Activated CD8-positive, alpha-beta memory T cell treated with anti-CD3 and anti-CD28 coated beads, Interleukin-2, amount 50 U/mL, for 48 hours (primary cell): ENCODE measurements around the gene MRPL49.
A peak's percentile ranks its signal among the peaks of the same experiment; 100 is the strongest.
"Not testable (repeated sequence)": the region's sequence is repeated elsewhere in the genome, so short reads cannot be mapped to it uniquely, and the experiment has no call there.

Experiments used
- DNase-seq: peaks from one replicate; pipeline ENCODE4 v3.0.0-alpha.2; 2020

The MRPL49 gene

DNA sequence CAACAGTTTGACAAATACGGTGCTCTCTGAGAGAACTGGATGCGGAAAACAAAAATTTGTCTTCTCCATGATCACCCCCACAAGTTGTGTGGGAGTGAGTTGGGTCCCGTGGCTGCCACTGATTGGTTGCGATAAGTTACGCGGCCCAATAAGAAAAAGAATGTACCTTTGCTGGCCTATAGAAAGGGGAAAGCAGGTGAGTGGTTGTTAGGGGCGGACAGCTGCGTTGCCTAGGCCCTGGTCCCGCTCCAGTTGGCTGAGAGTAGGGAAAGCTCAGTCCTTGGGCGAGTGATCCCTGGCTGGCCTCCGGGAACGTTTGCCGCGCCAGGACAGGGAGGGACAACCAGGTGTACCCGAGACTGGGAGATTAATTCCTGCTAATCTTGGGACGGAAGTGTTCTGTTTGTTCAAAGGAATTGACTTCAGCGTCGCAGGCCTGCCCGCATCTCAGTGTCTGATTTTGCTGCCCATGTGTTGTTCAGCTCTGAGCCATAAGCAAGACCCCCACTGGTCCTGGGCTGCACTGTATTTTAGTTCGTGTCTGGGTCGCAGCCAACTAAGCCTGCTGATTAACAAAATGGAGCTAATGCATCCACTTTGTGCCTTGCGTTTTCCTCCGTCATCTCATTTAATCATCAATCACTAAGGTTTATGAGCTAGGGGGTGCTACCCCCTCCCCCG is 13.0 kb downstream of the MRPL49 start:
- DNase-seq = peak; percentile 85

DNA sequence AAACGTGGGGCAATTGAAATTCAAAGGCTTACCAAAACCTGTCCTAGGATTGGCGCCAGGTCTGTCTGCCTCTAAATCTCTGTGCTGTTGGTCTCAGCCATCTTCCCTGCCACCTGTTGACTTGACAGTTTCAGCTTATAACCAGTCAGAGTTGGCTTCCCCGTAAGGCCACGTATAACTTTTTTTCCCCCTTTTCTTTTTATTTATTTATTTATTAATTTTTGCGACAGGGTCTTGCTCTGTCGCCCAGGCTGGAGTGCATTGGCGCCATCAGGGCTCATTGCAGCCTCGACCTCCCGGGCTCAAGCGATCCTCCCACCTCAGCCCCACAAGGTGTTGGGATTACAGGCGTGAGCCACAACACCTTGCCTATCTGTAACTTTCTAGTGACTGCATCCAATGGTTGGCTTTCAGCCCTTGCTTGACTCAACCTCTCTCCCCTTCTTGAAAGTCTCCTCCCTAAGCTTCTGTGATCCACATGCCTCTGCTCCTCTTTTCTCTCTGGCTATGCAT is 13.6 kb downstream of the MRPL49 start:
- no peak for DNase-seq

- no peak for DNase-seq
Measured at GRCh38 chr11:65136515-65137096, 14.5 kb downstream of the MRPL49 start.

DNA sequence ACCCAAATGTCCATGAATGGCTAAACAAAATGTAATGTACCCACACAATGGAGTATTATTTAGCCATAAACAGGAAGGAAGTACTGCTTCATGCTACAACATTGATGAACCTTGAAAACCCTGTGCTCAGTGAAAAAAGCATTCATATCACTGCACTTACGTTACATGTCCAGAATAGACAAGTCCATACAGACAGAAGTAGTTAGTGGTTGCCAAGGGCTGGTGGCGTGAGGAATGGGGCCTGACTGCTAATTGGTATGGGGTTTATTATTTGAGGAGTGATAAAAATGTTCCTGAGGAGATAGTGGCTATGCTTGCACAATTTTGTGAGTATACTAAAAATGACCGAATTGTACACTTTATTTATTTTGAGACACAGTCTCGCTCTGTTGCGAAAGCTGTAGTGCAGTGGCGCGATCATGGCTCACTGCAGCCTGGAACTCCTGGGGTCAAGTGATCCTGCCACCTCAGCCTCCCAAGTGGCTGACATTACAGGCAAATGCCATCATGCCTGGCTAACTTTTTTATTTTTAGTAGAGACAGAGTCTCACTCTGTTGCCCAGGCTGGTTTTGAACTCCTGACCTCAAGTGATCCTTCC is 19.9 kb downstream of the MRPL49 start:
- DNase-seq = no peak

GRCh38 chr11:65147352-65148075 is 25.4 kb downstream of the MRPL49 start:
- DNase-seq = no peak

DNA sequence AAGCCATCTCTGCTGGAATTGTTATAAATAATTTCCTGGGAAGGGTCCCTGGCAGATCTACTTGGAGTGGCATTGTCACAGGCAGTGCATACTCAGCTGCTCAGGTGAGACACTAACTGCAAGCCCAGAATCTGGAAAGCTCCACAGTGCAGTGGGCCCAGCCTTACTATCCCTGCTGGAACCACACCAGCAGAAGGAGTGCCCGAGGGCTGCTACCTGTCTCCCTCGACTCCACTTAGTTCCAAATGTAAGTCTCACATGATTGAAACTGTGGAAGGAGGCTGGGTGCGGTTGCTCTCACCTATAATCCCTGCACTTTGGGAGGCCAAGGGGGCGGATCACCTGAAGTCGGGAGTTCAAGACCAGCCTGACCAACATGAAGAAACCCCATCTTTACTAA is 26.5 kb downstream of the MRPL49 start:
- no peak for DNase-seq

GRCh38 chr11:65150131-65150508 is 28.0 kb downstream of the MRPL49 start:
- DNase-seq = not testable (repeated sequence)

DNA sequence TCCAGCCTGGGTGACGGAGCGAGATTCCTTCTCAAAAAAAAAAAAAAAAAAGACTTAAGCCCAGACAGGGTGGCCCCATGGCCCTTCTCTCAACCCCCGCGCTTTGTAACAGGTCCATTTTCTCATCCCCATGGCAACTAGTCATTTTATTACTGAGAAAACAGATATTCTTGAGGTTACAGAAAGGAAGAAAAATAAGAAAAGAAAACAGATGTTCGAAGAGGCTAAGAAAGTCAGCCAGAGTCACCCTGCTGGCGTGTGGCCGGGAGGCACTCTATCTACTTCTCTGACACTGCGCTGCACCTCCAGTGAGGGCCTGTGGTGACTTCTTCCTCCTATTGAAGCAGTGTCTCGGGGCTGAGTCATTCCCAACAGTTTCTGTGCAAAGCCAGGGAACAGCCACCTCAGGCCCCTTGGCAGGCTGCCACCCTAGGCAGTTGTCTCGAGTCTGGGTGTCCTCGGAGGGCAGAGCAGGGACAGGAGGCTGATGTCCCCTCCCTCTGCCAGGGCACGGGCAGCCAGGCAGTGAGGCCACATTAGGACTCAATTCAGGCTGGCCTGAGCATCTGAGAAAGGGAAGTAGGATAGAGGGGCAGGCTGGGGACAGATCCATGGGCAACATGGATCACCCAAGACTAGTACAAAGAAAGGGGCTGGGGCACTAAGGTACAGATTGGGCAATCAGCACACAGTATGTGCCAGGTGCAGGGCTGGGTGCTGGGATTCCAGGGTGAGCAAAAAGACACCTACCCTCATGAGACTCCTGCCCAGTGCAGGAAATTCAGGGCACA is 28.6 kb downstream of the MRPL49 start:
- DNase-seq = peak; percentile 72

DNA sequence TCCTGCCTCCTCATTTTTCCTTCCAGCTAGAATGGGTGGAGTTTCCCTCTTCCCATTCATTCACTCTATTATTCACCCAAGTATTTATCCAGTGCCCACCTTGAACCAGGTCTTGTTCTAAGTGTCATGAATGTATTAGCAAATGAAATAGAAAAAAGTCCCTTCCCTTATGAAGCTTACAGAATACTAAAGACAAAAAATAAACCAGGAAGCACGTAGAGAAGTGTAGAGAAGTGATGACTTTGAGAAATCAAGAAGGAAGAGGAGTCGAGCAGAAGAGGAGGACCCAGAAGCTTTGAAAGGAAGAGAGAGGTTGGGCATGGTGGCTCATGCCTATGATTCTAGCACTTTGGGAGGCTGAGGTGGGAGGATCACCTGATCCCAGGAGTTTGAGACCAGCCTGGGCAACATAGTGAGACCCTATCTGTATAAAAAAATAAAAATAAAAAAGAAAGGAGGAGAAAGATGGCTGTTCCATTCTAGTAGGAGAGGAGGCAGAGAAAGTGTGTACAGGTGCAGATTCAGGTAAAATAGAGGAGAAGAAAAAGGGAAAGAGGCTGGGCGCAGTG is 29.3 kb downstream of the MRPL49 start:
- DNase-seq = no peak

GRCh38 chr11:65152122-65152521 is 30.0 kb downstream of the MRPL49 start:
- DNase-seq = no peak

DNA sequence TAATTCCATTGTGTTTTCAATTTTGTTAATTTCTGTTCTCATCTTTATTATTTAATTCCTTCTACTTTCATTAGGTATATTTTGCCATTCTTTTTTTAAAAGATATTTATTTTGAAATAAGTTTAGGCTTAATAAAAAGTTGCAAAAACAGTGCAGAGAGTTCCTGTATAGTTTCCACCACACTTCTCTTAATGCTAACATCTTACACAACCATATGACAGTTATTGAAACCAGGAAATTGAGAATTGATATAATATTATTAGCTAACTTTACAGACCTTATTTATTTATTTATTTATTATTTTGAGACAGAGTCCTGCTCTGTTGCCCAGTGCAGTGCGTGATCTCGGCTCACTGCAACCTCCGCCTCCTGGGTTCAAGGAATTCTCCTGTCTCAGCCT is 34.1 kb downstream of the MRPL49 start:
- no peak for DNase-seq

DNA sequence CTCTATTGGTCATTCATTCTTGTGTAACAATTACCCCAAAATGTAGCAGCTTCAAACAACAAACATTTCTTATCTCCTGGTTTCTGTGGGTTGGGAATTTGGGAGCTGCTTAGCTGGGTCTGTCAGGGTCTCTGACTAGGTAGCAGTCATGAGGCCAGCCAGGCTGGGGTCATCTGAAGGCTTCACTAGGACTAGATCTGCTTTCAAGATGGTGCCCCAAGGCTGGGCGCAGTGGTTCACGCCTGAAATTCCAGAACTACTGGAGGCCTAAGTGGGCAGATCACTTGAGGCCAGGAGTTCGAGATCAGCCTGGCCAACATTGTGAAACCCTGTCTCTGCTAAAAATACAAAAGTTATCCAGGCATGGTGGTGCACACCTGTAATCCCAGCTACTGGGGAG is 34.8 kb downstream of the MRPL49 start:
- DNase-seq = no peak

- DNase-seq = no peak
Measured at GRCh38 chr11:65157336-65157735, 35.2 kb downstream of the MRPL49 start.

- DNase-seq = no peak
Measured at GRCh38 chr11:65159012-65159411, 36.9 kb downstream of the MRPL49 start.

GRCh38 chr11:65160643-65161042 is 38.5 kb downstream of the MRPL49 start:
- no peak for DNase-seq

DNA sequence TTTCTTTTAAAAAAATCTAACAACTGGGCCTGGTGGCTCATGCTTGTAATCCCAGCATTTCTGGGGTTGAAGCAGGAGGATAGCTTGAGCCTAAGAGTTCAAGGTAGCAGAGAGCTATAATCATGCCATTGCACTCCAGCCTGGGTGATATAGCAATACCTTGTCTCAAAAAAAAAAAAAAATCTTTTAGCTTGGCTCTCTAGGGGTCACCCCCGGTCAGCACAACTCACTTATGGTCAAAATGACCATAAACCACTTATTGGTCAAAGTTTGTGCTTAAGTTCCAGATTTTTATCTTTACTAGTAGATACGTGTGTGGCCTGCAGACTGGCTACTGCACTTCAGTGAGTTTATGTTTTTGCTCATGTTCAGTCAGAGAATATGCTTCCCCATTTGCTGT is 41.6 kb downstream of the MRPL49 start:
- no peak for DNase-seq

DNA sequence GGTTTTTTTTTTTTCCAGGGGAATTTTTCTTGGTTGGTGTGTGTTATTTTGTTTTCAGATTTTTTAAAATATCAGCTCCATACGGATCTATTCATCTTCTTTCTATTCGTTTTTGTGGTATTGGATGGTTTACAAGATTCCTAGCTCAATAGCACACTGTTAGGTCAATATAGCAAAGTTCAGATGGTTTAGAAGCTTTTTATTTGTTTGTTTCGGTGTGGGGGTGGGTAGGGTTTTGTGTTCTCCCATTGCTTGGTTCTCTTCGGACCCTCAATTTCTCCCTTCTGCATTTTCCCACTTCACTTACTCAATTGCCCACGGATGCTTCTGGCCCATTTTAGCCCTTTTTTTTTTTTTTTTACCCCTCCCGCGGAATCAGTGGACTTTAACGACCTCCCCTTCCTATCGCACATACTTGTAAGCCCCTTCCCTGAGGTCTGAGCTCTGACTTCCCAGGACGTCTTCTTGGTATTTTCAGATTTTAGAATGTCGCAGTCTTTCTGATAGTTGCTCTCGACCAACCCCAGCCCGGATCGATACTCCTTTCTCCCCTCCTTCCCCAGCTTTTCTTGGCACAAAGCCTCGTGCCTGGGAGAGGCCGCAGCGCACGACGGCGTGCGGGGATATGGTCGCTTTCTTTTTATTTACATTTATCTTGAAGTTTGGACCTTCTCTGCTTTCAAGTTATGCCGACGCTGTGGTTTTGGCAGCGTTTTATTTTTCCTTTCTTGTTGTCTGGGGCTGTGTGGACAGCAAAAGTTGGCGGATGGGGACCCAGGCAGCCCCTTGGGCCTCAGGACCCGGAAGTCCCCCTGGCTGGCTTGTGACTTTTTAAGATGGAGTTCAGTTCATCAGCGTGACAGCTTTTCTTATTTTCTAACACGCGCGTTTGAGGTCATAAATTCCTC is 43.5 kb downstream of the MRPL49 start:
- no peak for DNase-seq

GRCh38 chr11:65166893-65167292 is 44.8 kb downstream of the MRPL49 start:
- no peak for DNase-seq

DNA sequence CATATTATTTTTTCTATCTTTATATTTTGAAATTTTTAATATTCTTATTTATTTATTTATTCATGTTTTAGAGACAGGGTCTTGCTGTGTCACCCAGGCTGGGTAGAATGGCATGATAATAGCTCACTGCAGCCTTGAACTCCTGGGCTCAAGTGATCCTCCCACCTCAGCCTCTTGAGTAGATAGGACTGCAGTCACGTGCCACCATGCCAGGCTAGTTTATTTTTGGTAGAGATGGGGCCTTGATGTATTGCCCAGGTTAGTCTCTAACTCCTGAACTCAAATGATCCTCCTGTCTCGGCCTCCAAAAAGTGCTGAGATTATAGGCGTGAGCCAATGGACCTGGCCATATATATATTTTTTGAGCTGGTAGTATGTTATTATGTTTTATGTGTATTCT is 45.5 kb downstream of the MRPL49 start:
- no peak for DNase-seq

GRCh38 chr11:65169164-65169641 is 47.1 kb downstream of the MRPL49 start:
- DNase-seq = no peak

DNA sequence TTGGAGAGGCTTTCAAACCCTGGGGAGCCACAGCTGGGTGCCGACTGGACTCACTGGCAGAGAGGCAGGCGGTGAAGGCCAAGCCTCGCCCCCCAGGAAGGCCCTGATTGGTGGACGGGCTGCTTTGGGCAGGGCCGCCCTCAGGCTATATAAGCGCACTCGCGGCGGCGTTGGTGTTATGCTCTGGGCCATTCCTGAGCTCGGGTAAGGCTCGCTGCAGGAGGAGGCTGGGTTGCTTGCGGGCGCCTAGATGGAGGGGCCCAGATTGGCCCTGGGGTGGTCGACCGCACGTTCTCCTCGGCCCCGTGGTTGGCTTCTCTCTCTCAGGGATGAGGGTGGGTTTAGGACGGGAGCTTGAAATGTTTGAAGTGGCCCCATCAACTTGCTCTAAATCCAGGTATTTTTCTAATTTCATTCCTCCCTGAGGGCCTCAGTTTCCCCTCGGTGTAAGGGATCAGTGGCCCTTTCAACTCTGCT is 48.0 kb downstream of the MRPL49 start, which contains the start of gene SPDYC:
TSS of gene SPDYC (plus strand) at position 176 of the 477 bp plus-strand sequence. CDS start 1,125 bp downstream, outside the sequence.
- DNase-seq = no peak
